A549 treated with AZD9567 at 1 μM for 4 hours (cell line): Measurements from ENCODE around the gene SMR3A. TPM values are rescaled to one million over a fixed set of nuclear protein-coding genes. Genes with fewer than 3 reads are reported as not detected.

Source experiments
- total RNA-seq: library from RNA; stranded (reverse); fragments of 200-300 nt; extraction: Qiagen RNA extraction; gene quantifications from 5 replicates; pipeline ENCODE4 v1.2.3, GENCODE V29; 2022; ENCODE audit not compliant: insufficient read depth

The SMR3A gene
- not detected in 5 replicates for total RNA-seq

DNA sequence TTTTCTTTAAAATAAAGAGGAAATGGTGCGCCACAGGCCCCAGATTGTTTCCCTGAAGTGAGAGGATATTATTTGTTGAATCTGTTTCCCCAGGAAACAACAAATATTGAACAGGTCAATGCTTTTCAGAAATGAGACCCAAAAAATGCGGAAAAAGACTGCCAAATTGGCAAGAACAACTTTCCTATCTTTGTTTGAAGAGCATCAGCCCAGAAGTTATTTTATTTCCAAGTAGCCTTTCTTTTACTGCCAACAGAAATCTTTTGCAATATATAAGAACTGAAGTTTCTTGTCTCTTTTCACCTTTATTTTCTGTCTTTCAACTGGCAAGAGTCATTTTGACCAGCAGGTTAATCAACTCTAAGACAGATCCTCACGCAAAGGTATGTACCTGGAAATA, at the start of gene SMR3A:
Gene SMR3A, plus strand, starts transcription at position 301 of the 400 bp plus-strand sequence. CDS start 1,356 bp downstream, outside the sequence.

DNA sequence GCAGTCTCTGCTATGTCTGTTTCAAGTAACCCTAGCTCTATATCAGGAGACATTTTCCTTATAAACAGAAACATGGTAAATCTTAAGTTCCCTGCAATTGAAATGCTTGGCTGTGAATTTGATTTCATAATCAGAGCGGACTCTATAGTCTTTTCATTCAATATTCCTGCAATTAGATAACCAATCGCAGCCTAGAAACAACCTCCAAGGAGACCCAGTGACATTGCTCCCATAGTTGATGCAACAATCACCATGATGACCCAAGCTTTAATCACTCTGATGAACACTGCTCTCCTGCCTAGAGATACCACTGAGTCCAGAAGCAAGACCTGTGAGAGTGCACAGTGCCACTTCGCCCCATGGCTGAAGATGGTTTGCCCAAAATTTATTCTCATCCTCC, 25.9 kb upstream of the SMR3A start, which contains the start of gene CABS1:
Gene CABS1, plus strand, starts transcription at position 301 of the 400 bp plus-strand sequence. Its CDS starts 59 bp downstream, at position 360.

DNA sequence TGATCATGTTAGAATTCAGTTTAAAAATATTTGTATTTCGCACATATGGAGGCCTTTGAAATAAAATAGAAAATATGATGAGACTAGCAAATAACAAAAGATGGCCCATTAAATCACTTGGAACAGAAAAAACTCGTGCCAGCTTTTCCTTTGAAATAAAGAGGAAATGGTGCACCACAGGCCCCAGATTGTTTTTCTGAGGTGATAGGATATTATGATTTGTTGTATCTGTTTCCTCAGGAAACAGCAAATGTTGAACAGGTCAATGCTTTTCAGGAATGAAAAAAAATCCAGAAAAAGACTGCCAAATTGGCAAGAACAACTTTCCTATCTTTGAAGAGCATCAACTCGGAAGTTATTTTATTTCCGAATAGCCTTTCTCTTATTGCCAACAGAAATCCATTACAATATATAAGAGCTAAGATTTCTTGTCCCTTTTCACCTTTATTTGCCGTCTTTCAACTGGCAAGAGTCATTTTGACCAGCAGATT, 22.2 kb downstream of the SMR3A start, which contains the start of gene SMR3B:
Gene SMR3B, plus strand, starts transcription at position 441 of the 491 bp plus-strand sequence. CDS start 1,380 bp downstream, outside the sequence.

DNA sequence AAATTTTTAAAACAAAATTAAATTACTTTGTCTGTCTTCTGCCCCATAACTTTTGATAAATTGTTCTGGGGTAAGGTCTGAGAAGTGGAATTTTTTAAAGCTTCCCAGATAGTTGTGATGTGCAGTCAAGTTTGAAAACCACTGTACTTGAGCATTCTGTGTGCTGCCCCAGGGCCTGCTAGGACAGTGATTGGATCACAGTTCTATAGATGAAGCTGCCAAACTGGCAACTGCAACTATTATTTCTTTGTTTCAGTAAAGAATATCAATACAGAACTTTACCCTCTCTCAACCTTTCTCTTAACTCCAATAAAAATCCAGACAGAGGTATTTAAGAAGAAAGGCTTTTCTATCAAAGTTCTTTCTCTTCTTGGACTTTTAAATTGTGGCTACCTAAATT, 37.0 kb downstream of the SMR3A start, which contains the start of gene OPRPN:
Gene OPRPN, plus strand, starts transcription at position 361 of the 400 bp plus-strand sequence. CDS start 1,346 bp downstream, outside the sequence.

Other genes starting within 250 kb of the SMR3A start
- gene PRR27, start 206.5 kb upstream of the SMR3A start, total RNA-seq = not detected in 5 replicates
- not detected in 5 replicates for gene ODAM, start 165.0 kb upstream of the SMR3A start, total RNA-seq
- gene FDCSP, start 134.6 kb upstream of the SMR3A start, total RNA-seq = not detected in 5 replicates
- gene CSN3, start 118.2 kb upstream of the SMR3A start, total RNA-seq = not detected in 5 replicates
- not detected in 5 replicates for gene CABS1, start 25.8 kb upstream of the SMR3A start, total RNA-seq
- not detected in 5 replicates for gene SMR3B, start 22.4 kb downstream of the SMR3A start, total RNA-seq
- gene OPRPN, start 37.2 kb downstream of the SMR3A start, total RNA-seq = not detected in 5 replicates
- gene MUC7, start 111.4 kb downstream of the SMR3A start, total RNA-seq = not detected in 5 replicates
- 0.08 TPM in 1 of 5 replicates, not detected in the others for gene AMTN, start 157.8 kb downstream of the SMR3A start, total RNA-seq
- gene AMBN, start 231.5 kb downstream of the SMR3A start, total RNA-seq = not detected in 5 replicates